ENCODE results near the gene ARMH2. TPM values are rescaled to one million over a fixed set of nuclear protein-coding genes. Genes with fewer than 3 reads are reported as not detected.

The ARMH2 gene
- total RNA-seq, result not detected
- long read RNA-seq, result 0 reads

- DNase-seq (ENCODE audit: low spot score), result no peak
- intact Hi-C loops (cut with DNase I), result no loop called here
Observed at GRCh38 chr6:24798740-24799540, at the start of gene ARMH2. Gene ARMH2 (minus strand): TSS chr6:24798917. CDS start chr6:24798857, 60 bp downstream.

GRCh38 chr6:24848461-24848860 is 49.7 kb upstream of the ARMH2 start:
- no peak for DNase-seq (ENCODE audit: low spot score)
- intact Hi-C loops (cut with DNase I), result no loop called here

- intact Hi-C loops (cut with DNase I), result no loop called here
Observed at GRCh38 chr6:24847402-24847801, 48.7 kb upstream of the ARMH2 start.

GRCh38 chr6:24845578-24845977 is 46.9 kb upstream of the ARMH2 start:
- intact Hi-C loops (cut with DNase I), result no loop called here

More at GRCh38 chr6:24847402-24847801, 48.7 kb upstream of the ARMH2 start:
- no peak for DNase-seq (ENCODE audit: low spot score)

GRCh38 chr6:24844903-24845302 is 46.2 kb upstream of the ARMH2 start:
- intact Hi-C loops (cut with DNase I), result no loop called here
- no peak for DNase-seq (ENCODE audit: low spot score)

More at GRCh38 chr6:24845578-24845977, 46.9 kb upstream of the ARMH2 start:
- no peak for DNase-seq (ENCODE audit: low spot score)

GRCh38 chr6:24844061-24844460 is 45.3 kb upstream of the ARMH2 start:
- intact Hi-C loops (cut with DNase I), result no loop called here
- DNase-seq (ENCODE audit: low spot score), result no peak

- DNase-seq (ENCODE audit: low spot score), result no peak
- intact Hi-C loops (cut with DNase I), result no loop called here
Observed at GRCh38 chr6:24840187-24840586, 41.5 kb upstream of the ARMH2 start.

GRCh38 chr6:24838994-24839393 is 40.3 kb upstream of the ARMH2 start:
- intact Hi-C loops (cut with DNase I), result no loop called here
- DNase-seq (ENCODE audit: low spot score), result no peak

- DNase-seq (ENCODE audit: low spot score), result no peak
- intact Hi-C loops (cut with DNase I), result no loop called here
Observed at GRCh38 chr6:24838081-24838480, 39.4 kb upstream of the ARMH2 start.

GRCh38 chr6:24836109-24836508 is 37.4 kb upstream of the ARMH2 start:
- intact Hi-C loops (cut with DNase I), result no loop called here
- DNase-seq (ENCODE audit: low spot score), result no peak

GRCh38 chr6:24833711-24834386 is 35.1 kb upstream of the ARMH2 start:
- DNase-seq (ENCODE audit: low spot score), result no peak
- intact Hi-C loops (cut with DNase I), result no loop called here

- DNase-seq (ENCODE audit: low spot score), result no peak
- intact Hi-C loops (cut with DNase I), result no loop called here
Observed at GRCh38 chr6:24832794-24833193, 34.1 kb upstream of the ARMH2 start.

GRCh38 chr6:24831771-24832716 is 33.3 kb upstream of the ARMH2 start:
- intact Hi-C loops (cut with DNase I), result no loop called here
- no peak for DNase-seq (ENCODE audit: low spot score)

- intact Hi-C loops (cut with DNase I), result no loop called here
- DNase-seq (ENCODE audit: low spot score), result no peak
Observed at GRCh38 chr6:24829657-24830056, 30.9 kb upstream of the ARMH2 start.

GRCh38 chr6:24827970-24828369 is 29.3 kb upstream of the ARMH2 start:
- intact Hi-C loops (cut with DNase I), result no loop called here
- no peak for DNase-seq (ENCODE audit: low spot score)

- intact Hi-C loops (cut with DNase I), result no loop called here
- no peak for DNase-seq (ENCODE audit: low spot score)
Observed at GRCh38 chr6:24827162-24827561, 28.4 kb upstream of the ARMH2 start.

GRCh38 chr6:24825130-24825630 is 26.5 kb upstream of the ARMH2 start:
- intact Hi-C loops (cut with DNase I), result no loop called here
- no peak for DNase-seq (ENCODE audit: low spot score)

- DNase-seq (ENCODE audit: low spot score), result no peak
- intact Hi-C loops (cut with DNase I), result no loop called here
Observed at GRCh38 chr6:24824142-24824938, 25.6 kb upstream of the ARMH2 start.

- intact Hi-C loops (cut with DNase I), result no loop called here
- no peak for DNase-seq (ENCODE audit: low spot score)
Observed at GRCh38 chr6:24823185-24823584, 24.5 kb upstream of the ARMH2 start.

All from cardiac septum (tissue), 1 donor.